Measurements from ENCODE around the gene CCL1.
"Not testable (repeated sequence)": the region's sequence is repeated elsewhere in the genome, so short reads cannot be mapped to it uniquely, and the experiment has no call there.

CCL1 gene

GRCh38 chr17:34356194-34356593 is 6.8 kb downstream of the CCL1 start, which contains the start of gene CCL13:
TSS of gene CCL13 (plus strand) at chr17:34356480. CDS start at chr17:34356527, 47 bp downstream.
- DNase-seq: no peak

- DNase-seq: no peak
Measured at GRCh38 chr17:34354637-34355036, 8.4 kb downstream of the CCL1 start.

GRCh38 chr17:34352191-34352590 is 10.8 kb downstream of the CCL1 start:
- DNase-seq: no peak

GRCh38 chr17:34351096-34351495 is 11.9 kb downstream of the CCL1 start:
- DNase-seq: no peak

- no peak for DNase-seq
Measured at GRCh38 chr17:34349751-34350150, 13.3 kb downstream of the CCL1 start.

GRCh38 chr17:34347063-34347462 is 16.0 kb downstream of the CCL1 start:
- DNase-seq: no peak

GRCh38 chr17:34341916-34342315 is 21.1 kb downstream of the CCL1 start:
- no peak for DNase-seq

- DNase-seq: no peak
Measured at GRCh38 chr17:34339138-34339770, 23.8 kb downstream of the CCL1 start.

GRCh38 chr17:34337701-34338100 is 25.3 kb downstream of the CCL1 start:
- DNase-seq: no peak

- not testable (repeated sequence) for DNase-seq
Measured at GRCh38 chr17:34327580-34327979, 35.5 kb downstream of the CCL1 start.

GRCh38 chr17:34321964-34322363 is 41.1 kb downstream of the CCL1 start:
- DNase-seq: no peak

- no peak for DNase-seq
Measured at GRCh38 chr17:34319039-34319483, 44.0 kb downstream of the CCL1 start, which contains the start of gene CCL8. TSS of gene CCL8 (plus strand) at chr17:34319435. CDS start at chr17:34319502, 67 bp downstream.

GRCh38 chr17:34318474-34318873 is 44.6 kb downstream of the CCL1 start:
- no peak for DNase-seq

GRCh38 chr17:34314279-34314678 is 48.8 kb downstream of the CCL1 start:
- no peak for DNase-seq

- no peak for DNase-seq
Measured at GRCh38 chr17:34313164-34313563, 49.9 kb downstream of the CCL1 start.

- DNase-seq: no peak
Measured at GRCh38 chr17:34312080-34312479, 51.0 kb downstream of the CCL1 start.

GRCh38 chr17:34311291-34311690 is 51.7 kb downstream of the CCL1 start:
- no peak for DNase-seq
